Activated naive CD8-positive, alpha-beta T cell treated with anti-CD3 and anti-CD28 coated beads for 36 hours (primary cell): ENCODE measurements around the gene SLC28A1. TPM values are rescaled to one million over a fixed set of nuclear protein-coding genes. Genes with fewer than 3 reads are reported as not detected.

ENCODE experiments used
- DNase-seq: peaks from one replicate; pipeline ENCODE4 v3.0.0; 2021
- H3K27ac Mint-ChIP-seq: one replicate; pipeline ENCODE4 v1.8.0; 2022; ENCODE audit warnings: mild to moderate bottlenecking, moderate library complexity, mixed read lengths
- H3K27me3 Mint-ChIP-seq: one replicate; pipeline ENCODE4 v1.8.0; 2022; ENCODE audit warnings: mild to moderate bottlenecking, mixed read lengths
- H3K36me3 Mint-ChIP-seq: one replicate; pipeline ENCODE4 v1.8.0; 2021; ENCODE audit warnings: mild to moderate bottlenecking, mixed read lengths
- H3K4me1 Mint-ChIP-seq: one replicate; pipeline ENCODE4 v1.8.0; 2021; ENCODE audit warnings: mixed read lengths
- H3K4me3 Mint-ChIP-seq: one replicate; pipeline ENCODE4 v1.8.0; 2022; ENCODE audit warnings: mild to moderate bottlenecking, moderate library complexity, mixed read lengths
- H3K9me3 Mint-ChIP-seq: one replicate; pipeline ENCODE4 v1.8.0; 2022; ENCODE audit warnings: mixed read lengths
- total RNA-seq, 2 experiments: library from RNA; stranded (reverse); gene quantifications; one replicate each; pipeline ENCODE4 v1.2.3, GENCODE V29; 2021

The SLC28A1 gene
- total RNA-seq, 2 experiments from 2014 or later = not detected

DNA sequence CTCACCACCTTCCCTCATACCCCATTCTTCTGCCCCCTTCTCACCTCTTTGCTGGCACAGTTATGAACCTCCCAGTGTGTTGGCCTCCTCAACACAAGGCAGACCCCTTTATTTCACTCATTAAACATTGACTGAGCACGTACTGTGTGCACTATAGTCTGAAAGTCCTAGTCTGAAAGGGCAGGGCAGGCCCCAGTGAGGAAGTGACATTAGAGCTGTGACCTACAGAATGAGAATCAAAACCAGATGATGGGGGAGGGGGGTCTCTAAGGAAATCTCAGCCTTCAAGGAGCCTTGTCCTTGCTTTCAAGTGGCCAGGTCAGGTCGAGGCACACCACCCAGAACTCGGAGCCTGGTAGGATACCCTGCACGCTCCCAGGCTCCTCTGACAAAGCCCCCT, 3.5 kb downstream of the SLC28A1 start:
- no peaks in the 10 kb centered on the region for H3K27me3 Mint-ChIP-seq
- H3K27ac Mint-ChIP-seq = no peak overlapping the region
- DNase-seq = no peak
- H3K4me1 Mint-ChIP-seq = no peaks in the 10 kb centered on the region
- H3K9me3 Mint-ChIP-seq = no peaks in the 10 kb centered on the region
- no peaks in the 10 kb centered on the region for H3K36me3 Mint-ChIP-seq
- H3K4me3 Mint-ChIP-seq = no peak overlapping the region

DNA sequence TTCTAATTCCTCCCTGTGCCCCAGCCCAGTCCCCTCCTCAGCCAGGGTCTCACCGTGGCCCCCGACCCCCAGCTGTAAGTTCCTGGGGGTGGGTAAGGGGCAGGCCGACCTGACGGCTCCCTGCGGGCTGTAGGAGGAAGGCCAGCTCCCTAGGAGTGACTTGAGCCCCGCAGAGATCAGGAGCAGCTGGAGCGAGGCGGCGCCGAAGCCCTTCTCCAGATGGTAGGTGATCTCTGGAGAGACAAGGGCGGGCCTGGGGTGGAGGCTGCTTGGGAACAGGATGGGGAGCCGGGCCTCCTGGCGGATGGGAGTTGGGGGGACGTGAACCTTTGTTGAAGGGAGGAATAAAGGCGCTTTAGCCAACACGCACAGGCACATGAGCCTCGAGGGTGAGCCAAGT, 4.2 kb downstream of the SLC28A1 start:
- no peak overlapping the region for H3K4me3 Mint-ChIP-seq
- H3K4me1 Mint-ChIP-seq = no peaks in the 10 kb centered on the region
- H3K36me3 Mint-ChIP-seq = no peaks in the 10 kb centered on the region
- no peak for DNase-seq
- no peaks in the 10 kb centered on the region for H3K9me3 Mint-ChIP-seq
- H3K27ac Mint-ChIP-seq = no peak overlapping the region
- no peaks in the 10 kb centered on the region for H3K27me3 Mint-ChIP-seq

DNA sequence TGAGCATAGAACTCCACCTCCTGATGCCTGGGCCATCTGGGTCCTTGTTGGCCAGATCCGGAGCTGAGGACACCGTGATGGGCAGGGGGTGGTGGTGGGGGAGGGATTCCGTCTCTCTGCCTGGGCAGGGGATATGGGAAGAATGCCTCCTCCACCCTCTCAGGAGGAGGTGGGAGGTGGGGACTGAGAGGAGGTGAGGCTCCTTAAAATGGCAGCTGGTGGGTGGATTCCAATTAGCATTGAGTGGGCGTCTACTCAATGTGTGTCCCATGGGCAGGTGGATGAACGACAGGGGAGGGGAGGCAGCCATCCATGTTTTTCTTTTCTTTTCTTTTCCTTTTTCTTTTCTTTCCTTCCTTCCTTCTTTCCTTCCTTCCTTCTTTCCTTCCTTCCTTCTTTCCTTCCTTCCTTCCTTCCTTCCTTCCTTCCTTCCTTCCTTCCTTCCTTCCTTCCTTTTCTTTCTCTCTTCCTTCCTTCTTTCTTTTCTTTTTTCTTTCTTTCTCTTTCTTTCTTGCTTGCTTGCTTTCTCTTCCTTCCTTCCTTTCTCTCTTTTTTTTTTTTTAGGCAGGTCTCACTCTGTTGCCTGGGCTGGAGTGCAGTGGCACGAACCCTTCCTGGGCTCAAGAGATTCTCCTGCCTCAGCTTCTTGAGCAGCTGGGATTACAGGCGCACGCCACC, 5.0 kb downstream of the SLC28A1 start:
- no peak for DNase-seq
- Mint-ChIP-seq H3K27ac (no peak overlapping the region), H3K27me3 (no peaks in the 10 kb centered on the region), H3K4me3 (no peak overlapping the region), H3K9me3 (no peaks in the 10 kb centered on the region), H3K36me3 (no peaks in the 10 kb centered on the region), H3K4me1 (no peaks in the 10 kb centered on the region)

GRCh38 chr15:84889991-84890669, 5.7 kb downstream of the SLC28A1 start:
- DNase-seq = no peak
- Mint-ChIP-seq H3K27ac (no peak overlapping the region), H3K4me3 (no peak overlapping the region), H3K9me3 (no peaks in the 10 kb centered on the region), H3K27me3 (no peaks in the 10 kb centered on the region), H3K36me3 (no peaks in the 10 kb centered on the region), H3K4me1 (no peaks in the 10 kb centered on the region)

DNA sequence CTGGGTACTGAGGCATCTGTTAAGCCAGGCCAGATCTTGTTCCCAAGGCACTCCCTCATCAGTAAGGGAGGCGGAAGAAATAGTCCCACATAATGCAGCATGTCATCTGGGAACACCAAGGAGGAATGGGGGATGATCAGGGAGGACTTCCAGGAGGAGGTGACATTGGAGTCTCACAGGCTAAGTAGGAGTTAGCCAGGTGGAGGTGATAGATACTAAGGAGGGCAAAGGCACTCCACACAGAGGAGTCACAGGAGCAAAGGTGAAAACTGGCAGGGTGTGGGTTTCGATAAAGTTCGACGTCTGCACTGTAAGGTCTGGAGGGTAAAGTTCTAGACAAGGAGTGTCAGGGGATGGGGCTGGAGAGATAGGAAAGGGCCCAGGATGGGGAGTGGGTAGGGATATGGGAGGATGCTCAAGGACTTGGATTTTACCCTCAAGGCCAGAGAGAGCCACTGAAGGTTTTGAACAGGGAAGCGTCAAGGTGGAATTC, 6.3 kb downstream of the SLC28A1 start:
- H3K36me3 Mint-ChIP-seq = no peaks in the 10 kb centered on the region
- no peaks in the 10 kb centered on the region for H3K27me3 Mint-ChIP-seq
- H3K4me3 Mint-ChIP-seq = no peak overlapping the region
- no peak overlapping the region for H3K27ac Mint-ChIP-seq
- H3K9me3 Mint-ChIP-seq = no peaks in the 10 kb centered on the region
- no peaks in the 10 kb centered on the region for H3K4me1 Mint-ChIP-seq
- DNase-seq = no peak

- no peak overlapping the region for H3K27ac Mint-ChIP-seq
- peaks cover 4% of the 10 kb centered on the region for H3K27me3 Mint-ChIP-seq
- H3K36me3 Mint-ChIP-seq = no peaks in the 10 kb centered on the region
- no peaks in the 10 kb centered on the region for H3K9me3 Mint-ChIP-seq
- H3K4me1 Mint-ChIP-seq = no peaks in the 10 kb centered on the region
- no peak overlapping the region for H3K4me3 Mint-ChIP-seq
- DNase-seq = no peak
Measured at GRCh38 chr15:84891339-84891738, 6.9 kb downstream of the SLC28A1 start.

DNA sequence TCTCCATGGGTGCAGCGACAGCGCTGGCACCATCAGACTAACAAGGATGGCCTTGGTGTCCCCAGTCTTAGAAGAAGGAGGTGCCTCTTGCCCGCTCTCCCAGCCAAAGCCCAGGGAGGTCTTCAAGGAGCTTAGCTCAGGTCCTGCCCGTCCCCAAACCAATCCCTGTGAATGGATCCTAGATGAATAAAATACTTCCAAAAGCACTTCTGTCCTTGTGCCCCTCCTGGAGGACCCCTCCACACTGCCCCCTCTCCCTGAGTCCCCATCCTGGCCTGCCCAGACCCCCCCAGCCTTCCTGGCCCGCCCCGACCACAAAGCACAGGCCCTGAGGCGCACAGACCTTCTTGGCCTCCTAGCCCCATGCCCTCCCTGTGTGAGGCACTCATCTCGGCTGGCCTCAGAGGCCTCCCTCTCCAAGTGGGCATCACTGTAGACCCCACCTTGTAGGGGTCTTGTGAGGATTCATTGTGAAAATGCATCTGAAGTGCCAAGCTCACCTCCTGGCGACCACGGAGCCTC, 8.4 kb downstream of the SLC28A1 start:
- H3K27me3 Mint-ChIP-seq = peaks cover 4% of the 10 kb centered on the region
- H3K27ac Mint-ChIP-seq = no peak overlapping the region
- no peak for DNase-seq
- H3K36me3 Mint-ChIP-seq = no peaks in the 10 kb centered on the region
- no peak overlapping the region for H3K4me3 Mint-ChIP-seq
- no peaks in the 10 kb centered on the region for H3K4me1 Mint-ChIP-seq
- H3K9me3 Mint-ChIP-seq = no peaks in the 10 kb centered on the region

DNA sequence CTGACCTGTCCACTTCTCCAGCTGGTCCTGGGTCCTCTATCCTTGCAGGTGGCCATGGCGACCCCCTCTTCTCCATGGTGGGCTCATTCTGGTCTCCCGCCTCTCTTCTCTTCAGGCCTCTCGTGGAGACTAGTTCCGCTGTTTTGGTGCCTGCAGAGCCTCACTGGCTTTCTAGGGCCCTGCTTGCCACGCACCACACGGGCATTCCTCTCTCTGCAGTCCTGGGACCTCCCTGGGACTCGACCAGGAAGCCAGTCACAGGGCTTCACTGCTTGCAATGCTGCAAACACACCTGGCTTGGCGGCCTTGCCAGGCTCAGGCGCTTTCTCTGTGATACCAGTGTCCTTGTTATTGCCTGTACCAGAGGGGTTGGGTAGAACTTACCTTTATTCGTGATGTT, 9.1 kb downstream of the SLC28A1 start:
- Mint-ChIP-seq H3K9me3 (no peaks in the 10 kb centered on the region), H3K27me3 (peaks cover 4% of the 10 kb centered on the region), H3K27ac (no peak overlapping the region)

DNA sequence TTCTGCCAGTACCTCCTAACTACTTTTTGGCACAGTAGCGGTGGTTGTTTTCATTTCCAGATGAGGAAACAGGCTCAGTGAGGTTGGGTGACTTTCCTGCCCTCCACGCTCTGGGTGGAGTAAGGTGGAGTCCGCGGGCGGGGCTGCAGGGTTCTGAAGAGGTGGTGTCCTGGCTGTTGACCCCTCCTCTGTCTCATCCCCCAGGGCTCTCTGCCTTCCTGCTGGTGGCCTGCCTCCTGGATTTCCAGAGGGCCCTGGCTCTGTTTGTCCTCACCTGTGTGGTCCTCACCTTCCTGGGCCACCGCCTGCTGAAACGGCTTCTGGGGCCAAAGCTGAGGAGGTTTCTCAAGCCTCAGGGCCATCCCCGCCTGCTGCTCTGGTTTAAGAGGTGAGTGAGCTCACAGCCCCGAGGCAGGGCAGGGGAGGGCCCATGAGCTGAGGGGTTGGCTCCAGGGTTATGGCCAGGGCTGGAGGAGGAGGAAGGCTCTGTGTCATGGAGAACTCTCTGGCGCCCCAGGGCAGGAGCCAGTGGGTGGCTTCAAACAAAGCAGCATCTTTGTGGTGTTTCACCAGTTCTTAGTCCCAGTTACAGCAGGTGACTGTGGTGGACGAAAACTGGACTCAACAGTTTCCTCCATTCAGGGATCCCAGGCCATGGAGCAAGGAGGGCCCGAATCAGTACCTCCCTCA, 10.4 kb downstream of the SLC28A1 start:
- no peak for DNase-seq
- H3K4me1 Mint-ChIP-seq = no peaks in the 10 kb centered on the region
- H3K9me3 Mint-ChIP-seq = no peaks in the 10 kb centered on the region
- H3K36me3 Mint-ChIP-seq = no peaks in the 10 kb centered on the region
- H3K27me3 Mint-ChIP-seq = peaks cover 4% of the 10 kb centered on the region
- no peak overlapping the region for H3K4me3 Mint-ChIP-seq
- H3K27ac Mint-ChIP-seq = no peak overlapping the region

More for the DNA sequence above, 9.1 kb downstream of the SLC28A1 start:
- no peaks in the 10 kb centered on the region for H3K36me3 Mint-ChIP-seq
- DNase-seq = no peak
- H3K4me1 Mint-ChIP-seq = no peaks in the 10 kb centered on the region
- H3K4me3 Mint-ChIP-seq = no peak overlapping the region

GRCh38 chr15:84898761-84899160, 14.3 kb downstream of the SLC28A1 start:
- no peak for DNase-seq
- no peak overlapping the region for H3K4me3 Mint-ChIP-seq
- peaks cover 4% of the 10 kb centered on the region for H3K27me3 Mint-ChIP-seq
- H3K4me1 Mint-ChIP-seq = no peaks in the 10 kb centered on the region
- no peaks in the 10 kb centered on the region for H3K9me3 Mint-ChIP-seq
- no peaks in the 10 kb centered on the region for H3K36me3 Mint-ChIP-seq
- H3K27ac Mint-ChIP-seq = no peak overlapping the region

GRCh38 chr15:84899750-84900149, 15.3 kb downstream of the SLC28A1 start:
- Mint-ChIP-seq H3K4me1 (no peaks in the 10 kb centered on the region), H3K36me3 (no peaks in the 10 kb centered on the region), H3K4me3 (no peak overlapping the region), H3K9me3 (no peaks in the 10 kb centered on the region), H3K27ac (peak overlapping the region; percentile 30), H3K27me3 (peaks cover 4% of the 10 kb centered on the region)
- DNase-seq = no peak

GRCh38 chr15:84901540-84901939, 17.1 kb downstream of the SLC28A1 start:
- H3K9me3 Mint-ChIP-seq = no peaks in the 10 kb centered on the region
- no peaks in the 10 kb centered on the region for H3K4me1 Mint-ChIP-seq
- no peak overlapping the region for H3K27ac Mint-ChIP-seq
- H3K36me3 Mint-ChIP-seq = no peaks in the 10 kb centered on the region
- no peak overlapping the region for H3K4me3 Mint-ChIP-seq
- no peak for DNase-seq
- H3K27me3 Mint-ChIP-seq = no peaks in the 10 kb centered on the region

GRCh38 chr15:84903751-84904150, 19.3 kb downstream of the SLC28A1 start:
- no peak for DNase-seq
- Mint-ChIP-seq H3K36me3 (no peaks in the 10 kb centered on the region), H3K4me1 (no peaks in the 10 kb centered on the region), H3K27me3 (no peaks in the 10 kb centered on the region), H3K4me3 (no peak overlapping the region), H3K9me3 (no peaks in the 10 kb centered on the region), H3K27ac (no peak overlapping the region)

DNA sequence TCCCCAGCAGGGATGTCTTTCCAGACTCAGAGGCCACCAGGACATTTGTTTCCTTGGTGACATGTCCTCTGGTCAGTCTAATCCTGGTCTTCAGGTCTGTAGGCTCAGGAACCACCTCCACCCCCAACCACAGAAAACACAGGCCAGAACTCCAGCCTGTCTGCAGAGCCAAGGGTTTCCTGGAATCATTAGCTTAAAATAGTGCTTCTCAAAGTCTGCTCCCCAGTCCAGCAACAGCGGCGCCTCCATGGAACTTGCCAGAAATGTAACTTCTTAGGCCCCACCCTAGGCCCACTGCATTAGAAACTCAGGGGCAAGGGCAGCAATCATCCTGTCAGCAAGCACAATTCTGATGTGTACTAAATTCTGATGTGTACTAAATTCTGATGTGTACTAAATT, 20.0 kb downstream of the SLC28A1 start:
- Mint-ChIP-seq H3K9me3 (no peaks in the 10 kb centered on the region), H3K36me3 (no peaks in the 10 kb centered on the region), H3K27me3 (no peaks in the 10 kb centered on the region), H3K4me1 (no peaks in the 10 kb centered on the region), H3K27ac (no peak overlapping the region), H3K4me3 (no peak overlapping the region)
- no peak for DNase-seq
